Testis (tissue), 2 donors: ENCODE data around the gene SYK.

Experiments
- CTCF ChIP-seq, 3 experiments: fragments of 450-650 bp in 2 of 3; fragments of 200-600 bp in 1 of 3; sonication (generic) in 1 of 3; IDR thresholded peaks; one replicate each; pipeline ENCODE4 v1.5.1; 2016 to 2019; ENCODE audit warnings: antibody characterized with exemption in 3 of 3, mild to moderate bottlenecking in 2 of 3, moderate library complexity in 1 of 3
- POLR2A ChIP-seq: fragments of 450-650 bp; IDR thresholded peaks from one replicate; pipeline ENCODE4 v1.6.1; 2017; ENCODE audit warnings: antibody characterized with exemption, mild to moderate bottlenecking, moderate library complexity

GRCh38 chr9:90900130-90900529 lies 98.5 kb downstream of the SYK start:
- TF ChIP-seq POLR2A (no peak), CTCF (IDR thresholded peaks at IDR 0.05) (no peak)
